Peyer's patch (tissue), 4 donors: ENCODE results near the gene SH3BGRL2.

ENCODE experiments used
- POLR2A ChIP-seq, 2 donors: fragments of 450-650 bp; IDR thresholded peaks; one replicate each; pipeline ENCODE4 v1.5.1; 2017; ENCODE audit warnings: antibody characterized with exemption in 2 of 2, mild to moderate bottlenecking in 2 of 2, moderate library complexity in 2 of 2
- TF ChIP-seq, protein P1 (sequence below), 6 experiments: fragments of 450-650 bp in 4 of 6; fragments of 200-600 bp in 2 of 6; sonication (generic) in 1 of 6; IDR thresholded peaks; one replicate each; pipeline ENCODE4 v1.5.1; 2017 to 2019; ENCODE audit warnings: antibody characterized with exemption in 6 of 6, mild to moderate bottlenecking in 3 of 6, moderate library complexity in 1 of 6

GRCh38 chr6:79607000-79607399 lies 24.1 kb upstream of the SH3BGRL2 start:
- no peak for TF ChIP-seq POLR2A (IDR thresholded peaks at IDR 0.05)
- TF ChIP-seq, protein P1, sequence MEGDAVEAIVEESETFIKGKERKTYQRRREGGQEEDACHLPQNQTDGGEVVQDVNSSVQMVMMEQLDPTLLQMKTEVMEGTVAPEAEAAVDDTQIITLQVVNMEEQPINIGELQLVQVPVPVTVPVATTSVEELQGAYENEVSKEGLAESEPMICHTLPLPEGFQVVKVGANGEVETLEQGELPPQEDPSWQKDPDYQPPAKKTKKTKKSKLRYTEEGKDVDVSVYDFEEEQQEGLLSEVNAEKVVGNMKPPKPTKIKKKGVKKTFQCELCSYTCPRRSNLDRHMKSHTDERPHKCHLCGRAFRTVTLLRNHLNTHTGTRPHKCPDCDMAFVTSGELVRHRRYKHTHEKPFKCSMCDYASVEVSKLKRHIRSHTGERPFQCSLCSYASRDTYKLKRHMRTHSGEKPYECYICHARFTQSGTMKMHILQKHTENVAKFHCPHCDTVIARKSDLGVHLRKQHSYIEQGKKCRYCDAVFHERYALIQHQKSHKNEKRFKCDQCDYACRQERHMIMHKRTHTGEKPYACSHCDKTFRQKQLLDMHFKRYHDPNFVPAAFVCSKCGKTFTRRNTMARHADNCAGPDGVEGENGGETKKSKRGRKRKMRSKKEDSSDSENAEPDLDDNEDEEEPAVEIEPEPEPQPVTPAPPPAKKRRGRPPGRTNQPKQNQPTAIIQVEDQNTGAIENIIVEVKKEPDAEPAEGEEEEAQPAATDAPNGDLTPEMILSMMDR (IDR thresholded peaks at IDR 0.05), result no peak
